ENCODE data around the gene GPR161.
"Not testable (repeated sequence)": the region's sequence is repeated elsewhere in the genome, so short reads cannot be mapped to it uniquely, and the experiment has no call there.

Gene GPR161

GRCh38 chr1:168163670-168164069 is 26.9 kb upstream of the GPR161 start:
- no peaks in the 10 kb centered on the region for H3K9me3 ChIP-seq (ENCODE audit: control insufficient read depth, low read depth, low read length)
- H3K9ac ChIP-seq (ENCODE audit: low read length), result no peak overlapping the region
- H3K27ac ChIP-seq (ENCODE audit: low read length), result no peak overlapping the region
- no peaks in the 10 kb centered on the region for H3K27me3 ChIP-seq (ENCODE audit: control insufficient read depth, insufficient read depth, low read length)
- no peak overlapping the region for H3K4me3 ChIP-seq (ENCODE audit: low read length)
- H3K4me1 ChIP-seq (ENCODE audit: control insufficient read depth, low read depth, low read length), result no peaks in the 10 kb centered on the region
- H3K36me3 ChIP-seq (ENCODE audit: control insufficient read depth, low read depth, low read length), result no peaks in the 10 kb centered on the region

GRCh38 chr1:168161459-168161858 is 24.7 kb upstream of the GPR161 start:
- no peaks in the 10 kb centered on the region for H3K9me3 ChIP-seq (ENCODE audit: control insufficient read depth, low read depth, low read length)
- H3K4me1 ChIP-seq (ENCODE audit: control insufficient read depth, low read depth, low read length), result no peaks in the 10 kb centered on the region
- no peak overlapping the region for H3K4me3 ChIP-seq (ENCODE audit: low read length)
- H3K36me3 ChIP-seq (ENCODE audit: control insufficient read depth, low read depth, low read length), result no peaks in the 10 kb centered on the region
- H3K27ac ChIP-seq (ENCODE audit: low read length), result no peak overlapping the region
- no peak overlapping the region for H3K9ac ChIP-seq (ENCODE audit: low read length)
- no peaks in the 10 kb centered on the region for H3K27me3 ChIP-seq (ENCODE audit: control insufficient read depth, insufficient read depth, low read length)

GRCh38 chr1:168159979-168160378 is 23.2 kb upstream of the GPR161 start:
- Histone ChIP-seq H3K27ac (ENCODE audit: low read length) (no peak overlapping the region), H3K4me1 (ENCODE audit: control insufficient read depth, low read depth, low read length) (no peaks in the 10 kb centered on the region), H3K9ac (ENCODE audit: low read length) (no peak overlapping the region), H3K9me3 (ENCODE audit: control insufficient read depth, low read depth, low read length) (no peaks in the 10 kb centered on the region), H3K27me3 (ENCODE audit: control insufficient read depth, insufficient read depth, low read length) (no peaks in the 10 kb centered on the region), H3K4me3 (ENCODE audit: low read length) (no peak overlapping the region), H3K36me3 (ENCODE audit: control insufficient read depth, low read depth, low read length) (no peaks in the 10 kb centered on the region)

DNA sequence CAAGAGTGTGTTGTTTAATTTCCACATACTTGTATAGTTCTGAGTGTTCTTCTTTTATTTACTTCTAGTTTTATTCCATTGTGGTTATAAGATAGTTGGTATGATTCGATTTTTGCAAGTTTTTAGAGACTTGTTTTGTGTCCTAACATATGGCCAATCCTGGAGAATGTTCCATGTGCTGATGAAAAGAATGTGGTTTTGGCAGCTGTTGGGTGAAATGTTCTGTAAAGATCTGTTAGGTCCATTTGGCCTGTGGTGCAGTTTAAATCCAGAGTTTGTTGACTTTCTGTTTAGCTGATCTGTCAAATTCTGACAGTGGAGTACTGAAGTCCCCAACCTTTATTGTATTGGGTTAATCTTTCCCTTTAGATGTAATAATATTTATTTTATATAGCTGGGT is 22.5 kb upstream of the GPR161 start:
- H3K27ac ChIP-seq (ENCODE audit: low read length), result no peak overlapping the region
- H3K4me1 ChIP-seq (ENCODE audit: control insufficient read depth, low read depth, low read length), result no peaks in the 10 kb centered on the region
- no peaks in the 10 kb centered on the region for H3K36me3 ChIP-seq (ENCODE audit: control insufficient read depth, low read depth, low read length)
- H3K27me3 ChIP-seq (ENCODE audit: control insufficient read depth, insufficient read depth, low read length), result no peaks in the 10 kb centered on the region
- H3K9ac ChIP-seq (ENCODE audit: low read length), result no peak overlapping the region
- H3K4me3 ChIP-seq (ENCODE audit: low read length), result no peak overlapping the region
- no peaks in the 10 kb centered on the region for H3K9me3 ChIP-seq (ENCODE audit: control insufficient read depth, low read depth, low read length)

GRCh38 chr1:168157638-168158037 is 20.9 kb upstream of the GPR161 start:
- H3K9ac ChIP-seq (ENCODE audit: low read length), result no peak overlapping the region
- H3K27me3 ChIP-seq (ENCODE audit: control insufficient read depth, insufficient read depth, low read length), result no peaks in the 10 kb centered on the region
- no peak overlapping the region for H3K27ac ChIP-seq (ENCODE audit: low read length)
- H3K36me3 ChIP-seq (ENCODE audit: control insufficient read depth, low read depth, low read length), result no peaks in the 10 kb centered on the region
- no peaks in the 10 kb centered on the region for H3K4me1 ChIP-seq (ENCODE audit: control insufficient read depth, low read depth, low read length)
- H3K4me3 ChIP-seq (ENCODE audit: low read length), result no peak overlapping the region
- no peaks in the 10 kb centered on the region for H3K9me3 ChIP-seq (ENCODE audit: control insufficient read depth, low read depth, low read length)

DNA sequence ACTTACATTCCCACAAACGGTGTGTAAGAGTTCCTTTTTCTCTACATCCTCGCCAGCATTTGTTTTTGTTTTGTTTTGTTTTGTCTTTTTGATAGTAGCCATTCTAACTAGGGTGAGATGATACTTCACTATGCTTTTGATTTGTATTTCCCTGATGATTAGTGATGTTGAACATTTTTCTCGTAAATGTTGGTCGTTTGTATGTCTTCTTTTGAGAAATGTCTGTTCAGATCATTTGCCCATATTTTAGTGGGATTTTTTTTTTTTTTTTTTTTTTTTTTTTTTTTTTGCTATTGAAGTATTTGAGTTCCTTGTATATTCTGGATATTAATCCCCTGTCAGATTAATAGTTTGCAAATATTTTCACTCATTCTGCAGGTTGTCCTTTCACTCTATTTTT is 19.2 kb upstream of the GPR161 start:
- Histone ChIP-seq H3K27me3 (ENCODE audit: control insufficient read depth, insufficient read depth, low read length) (no peaks in the 10 kb centered on the region), H3K9me3 (ENCODE audit: control insufficient read depth, low read depth, low read length) (no peaks in the 10 kb centered on the region), H3K4me3 (ENCODE audit: low read length) (no peak overlapping the region), H3K36me3 (ENCODE audit: control insufficient read depth, low read depth, low read length) (no peaks in the 10 kb centered on the region), H3K27ac (ENCODE audit: low read length) (no peak overlapping the region), H3K9ac (ENCODE audit: low read length) (no peak overlapping the region), H3K4me1 (ENCODE audit: control insufficient read depth, low read depth, low read length) (no peaks in the 10 kb centered on the region)

- not testable (repeated sequence) for H3K4me3 ChIP-seq (ENCODE audit: low read length); H3K27me3 ChIP-seq (ENCODE audit: control insufficient read depth, insufficient read depth, low read length); H3K27ac ChIP-seq (ENCODE audit: low read length); H3K4me1 ChIP-seq (ENCODE audit: control insufficient read depth, low read depth, low read length); H3K9ac ChIP-seq (ENCODE audit: low read length); H3K9me3 ChIP-seq (ENCODE audit: control insufficient read depth, low read depth, low read length); H3K36me3 ChIP-seq (ENCODE audit: control insufficient read depth, low read depth, low read length)
Observed at GRCh38 chr1:168154707-168155106, 18.0 kb upstream of the GPR161 start.

DNA sequence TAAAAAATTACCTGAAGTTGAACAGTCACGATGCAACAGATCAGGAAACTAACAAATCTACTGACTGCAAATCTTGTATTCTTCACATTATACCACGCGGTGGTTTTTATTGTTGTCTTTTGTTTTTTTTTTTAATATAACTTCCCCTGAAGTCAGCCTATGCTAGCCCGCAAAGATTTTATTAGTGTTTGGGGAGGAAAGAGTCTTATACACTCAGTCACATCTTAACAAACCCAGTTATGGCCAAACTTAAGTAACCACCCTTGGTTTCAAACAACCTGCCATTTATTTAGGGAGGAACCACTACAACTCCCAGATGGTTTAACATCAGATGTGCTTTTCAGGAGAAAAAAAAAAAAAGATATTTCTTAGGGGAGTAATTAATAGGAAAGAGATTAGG is 15.2 kb upstream of the GPR161 start:
- Histone ChIP-seq H3K4me1 (ENCODE audit: control insufficient read depth, low read depth, low read length) (no peaks in the 10 kb centered on the region), H3K27ac (ENCODE audit: low read length) (no peak overlapping the region), H3K36me3 (ENCODE audit: control insufficient read depth, low read depth, low read length) (no peaks in the 10 kb centered on the region), H3K27me3 (ENCODE audit: control insufficient read depth, insufficient read depth, low read length) (no peaks in the 10 kb centered on the region), H3K9ac (ENCODE audit: low read length) (no peak overlapping the region), H3K9me3 (ENCODE audit: control insufficient read depth, low read depth, low read length) (no peaks in the 10 kb centered on the region), H3K4me3 (ENCODE audit: low read length) (no peak overlapping the region)

- Histone ChIP-seq H3K27ac (ENCODE audit: low read length) (no peak overlapping the region), H3K36me3 (ENCODE audit: control insufficient read depth, low read depth, low read length) (no peaks in the 10 kb centered on the region), H3K9ac (ENCODE audit: low read length) (no peak overlapping the region), H3K9me3 (ENCODE audit: control insufficient read depth, low read depth, low read length) (no peaks in the 10 kb centered on the region), H3K4me3 (ENCODE audit: low read length) (no peak overlapping the region), H3K27me3 (ENCODE audit: control insufficient read depth, insufficient read depth, low read length) (no peaks in the 10 kb centered on the region), H3K4me1 (ENCODE audit: control insufficient read depth, low read depth, low read length) (peaks cover 3% of the 10 kb centered on the region)
Observed at GRCh38 chr1:168150283-168150682, 13.6 kb upstream of the GPR161 start.

GRCh38 chr1:168148916-168149315 is 12.2 kb upstream of the GPR161 start:
- Histone ChIP-seq H3K36me3 (ENCODE audit: control insufficient read depth, low read depth, low read length) (no peaks in the 10 kb centered on the region), H3K27me3 (ENCODE audit: control insufficient read depth, insufficient read depth, low read length) (no peaks in the 10 kb centered on the region), H3K9me3 (ENCODE audit: control insufficient read depth, low read depth, low read length) (no peaks in the 10 kb centered on the region), H3K27ac (ENCODE audit: low read length) (no peak overlapping the region), H3K4me1 (ENCODE audit: control insufficient read depth, low read depth, low read length) (peaks cover 3% of the 10 kb centered on the region), H3K4me3 (ENCODE audit: low read length) (no peak overlapping the region), H3K9ac (ENCODE audit: low read length) (no peak overlapping the region)

GRCh38 chr1:168146626-168147025 is 9.9 kb upstream of the GPR161 start:
- Histone ChIP-seq H3K36me3 (ENCODE audit: control insufficient read depth, low read depth, low read length) (no peaks in the 10 kb centered on the region), H3K27me3 (ENCODE audit: control insufficient read depth, insufficient read depth, low read length) (no peaks in the 10 kb centered on the region), H3K9me3 (ENCODE audit: control insufficient read depth, low read depth, low read length) (no peaks in the 10 kb centered on the region), H3K4me3 (ENCODE audit: low read length) (no peak overlapping the region), H3K9ac (ENCODE audit: low read length) (no peak overlapping the region), H3K27ac (ENCODE audit: low read length) (no peak overlapping the region), H3K4me1 (ENCODE audit: control insufficient read depth, low read depth, low read length) (peaks cover 3% of the 10 kb centered on the region)

- H3K9ac ChIP-seq (ENCODE audit: low read length), result no peak overlapping the region
- H3K27me3 ChIP-seq (ENCODE audit: control insufficient read depth, insufficient read depth, low read length), result no peaks in the 10 kb centered on the region
- no peaks in the 10 kb centered on the region for H3K36me3 ChIP-seq (ENCODE audit: control insufficient read depth, low read depth, low read length)
- no peaks in the 10 kb centered on the region for H3K9me3 ChIP-seq (ENCODE audit: control insufficient read depth, low read depth, low read length)
- peaks cover 3% of the 10 kb centered on the region for H3K4me1 ChIP-seq (ENCODE audit: control insufficient read depth, low read depth, low read length)
- H3K4me3 ChIP-seq (ENCODE audit: low read length), result no peak overlapping the region
- no peak overlapping the region for H3K27ac ChIP-seq (ENCODE audit: low read length)
Observed at GRCh38 chr1:168146160-168146539, 9.4 kb upstream of the GPR161 start.
